HL-60 (cell line): ENCODE measurements around the gene CLEC4F.

Source experiments
- DNase-seq, 2 experiments: peaks; one replicate each; pipeline ENCODE4 v3.0.0-alpha.2; 2010 to 2020; ENCODE audit warnings: low read depth in 1 of 2, low spot score in 1 of 2
- H3K27ac ChIP-seq: fragments of 250-450 bp; sonication (Bioruptor Pico); replicated peaks from 2 replicates; pipeline ENCODE4 v1.5.1; 2020; ENCODE audit warnings: mild to moderate bottlenecking, moderate library complexity
- H3K27me3 ChIP-seq: fragments of 250-450 bp; sonication (Bioruptor Pico); 2 replicates; pipeline ENCODE4 v1.5.1; 2021; ENCODE audit warnings: mild to moderate bottlenecking, moderate library complexity; ENCODE audit not compliant: insufficient read depth, poor library complexity, severe bottlenecking
- H3K4me3 ChIP-seq: replicated peaks from 2 replicates; pipeline ENCODE4 v1.5.1; 2011; ENCODE audit warnings: mild to moderate bottlenecking, control low read depth, low read length; ENCODE audit not compliant: insufficient read depth
- CTCF ChIP-seq: IDR thresholded peaks from one replicate; pipeline ENCODE4 v1.5.1; 2011; ENCODE audit warnings: low read length, control low read depth, inconsistent platforms; ENCODE audit not compliant: insufficient read depth
- GABPA ChIP-seq: IDR thresholded peaks from 2 replicates; pipeline ENCODE4 v1.6.1; 2012; ENCODE audit warnings: low read depth
- POLR2AphosphoS5 ChIP-seq: IDR thresholded peaks from 2 replicates; pipeline ENCODE4 v1.6.1; 2012; ENCODE audit warnings: low read depth
- REST ChIP-seq: IDR thresholded peaks from 2 replicates; pipeline ENCODE4 v1.6.1; 2012; ENCODE audit warnings: low read depth; ENCODE audit not compliant: insufficient replicate concordance
- SPI1 ChIP-seq: IDR thresholded peaks from 2 replicates; pipeline ENCODE4 v1.6.1; 2012; ENCODE audit warnings: low read depth, mild to moderate bottlenecking, borderline replicate concordance

Gene CLEC4F

GRCh38 chr2:70759446-70759845 lies 61.0 kb downstream of the CLEC4F start:
- peaks cover 2% of the 10 kb centered on the region for H3K27me3 ChIP-seq
- no peak overlapping the region for H3K4me3 ChIP-seq
- TF ChIP-seq POLR2AphosphoS5 (no peak), SPI1 (no peak), REST (no peak), GABPA (no peak), CTCF (no peak)
- DNase-seq, result no peak
- H3K27ac ChIP-seq, result no peak overlapping the region
